Stomach (tissue), 9 donors: ENCODE results near the gene DXO. TPM values are rescaled to one million over a fixed set of nuclear protein-coding genes. Genes with fewer than 3 reads are reported as not detected.

Experiments
- DNase-seq, 2 donors: peaks; one replicate each; pipeline versions ENCODE4 v3.0.0 to v3.0.0-alpha.2; 2013 to 2019
- H3K27ac ChIP-seq, 5 donors: fragments of 200-600 bp in 4 of 5; sonication (generic) in 4 of 5; one replicate each; pipeline ENCODE4 v1.5.1; 2013 to 2019; ENCODE audit warnings: mild to moderate bottlenecking in 1 of 5, moderate library complexity in 1 of 5
- H3K27me3 ChIP-seq, 3 donors: fragments of 200-600 bp; sonication (generic); one replicate each; pipeline ENCODE4 v1.5.1; 2017 to 2019; ENCODE audit warnings: mixed run types in 1 of 3
- H3K36me3 ChIP-seq, 4 donors: fragments of 200-600 bp; sonication (generic); 1 replicate in 3 of 4; 2 replicates in 1 of 4; pipeline ENCODE4 v1.5.1; 2016 to 2019
- H3K4me1 ChIP-seq, 4 donors: fragments of 200-600 bp; sonication (generic); one replicate each; pipeline ENCODE4 v1.5.1; 2016 to 2019
- H3K4me3 ChIP-seq, 4 donors: fragments of 200-600 bp; sonication (generic) in 3 of 4; one replicate each; pipeline ENCODE4 v1.5.1; 2016 to 2019; ENCODE audit warnings: mild to moderate bottlenecking in 1 of 4
- H3K9me3 ChIP-seq, 4 donors: fragments of 200-600 bp; sonication (generic); one replicate each; pipeline ENCODE4 v1.5.1; 2016 to 2019
- EP300 ChIP-seq: sonication (generic); formaldehyde crosslinking; IDR thresholded peaks from one replicate; pipeline ENCODE4 v1.6.1; 2017; ENCODE audit warnings: antibody characterized with exemption
- POLR2A ChIP-seq, 4 donors: fragments of 450-650 bp; IDR thresholded peaks; one replicate each; pipeline ENCODE4 v1.6.1; 2016; ENCODE audit warnings: antibody characterized with exemption in 4 of 4, control low read depth in 2 of 4, mild to moderate bottlenecking in 1 of 4, moderate library complexity in 1 of 4
- POLR2AphosphoS5 ChIP-seq, 3 donors: sonication (generic); formaldehyde crosslinking; IDR thresholded peaks; one replicate each; pipeline ENCODE4 v1.6.1; 2016; ENCODE audit warnings: antibody characterized with exemption in 3 of 3
- WGBS, 5 donors: extraction: QIAGEN DNeasy Blood & Tissue Kit in 3 of 5; methylation state at CpG; one replicate each; pipeline versions ENCODE4 v1.1.5 to v1.1.7; 2013 to 2018; 5-methylcytosine and 5-hydroxymethylcytosine counted together
- intact Hi-C: fragments of 100-400 bp; cut with DNase I; formaldehyde crosslinking; loops from one replicate; pipeline ENCODE4 v1.15.1; 2023; ENCODE audit warnings: low total_unique reads
- polyA plus RNA-seq, 3 donors: library from polyadenylated mRNA; stranded (reverse); fragments of 200-250 nt; gene quantifications; one replicate each; pipeline ENCODE4 v1.2.3, GENCODE V29; 2013
- total RNA-seq, 5 donors: library from RNA; depleted of rRNA; stranded (reverse); fragments of >200 nt; gene quantifications; one replicate each; pipeline versions ENCODE4 v1.1.0 to v1.2.3, GENCODE V29; 2014 to 2016
- TF ChIP-seq, protein P1 (sequence below), 7 experiments: fragments of 450-650 bp in 4 of 7; fragments of 200-600 bp in 3 of 7; sonication (generic) in 3 of 7; IDR thresholded peaks; one replicate each; pipeline ENCODE4 v1.5.1; 2016 to 2019; ENCODE audit warnings: antibody characterized with exemption in 7 of 7, control low read depth in 2 of 7, mild to moderate bottlenecking in 1 of 7
- donor health status: healthy with polysubstance abuse.
- donor health status: Bipolar disorder and iron deficiency.
- donor health status: healthy.

The DXO gene
- total and polyA plus RNA-seq, 8 donors = 4.1 to 65.8 (median 19.0) TPM

DNA sequence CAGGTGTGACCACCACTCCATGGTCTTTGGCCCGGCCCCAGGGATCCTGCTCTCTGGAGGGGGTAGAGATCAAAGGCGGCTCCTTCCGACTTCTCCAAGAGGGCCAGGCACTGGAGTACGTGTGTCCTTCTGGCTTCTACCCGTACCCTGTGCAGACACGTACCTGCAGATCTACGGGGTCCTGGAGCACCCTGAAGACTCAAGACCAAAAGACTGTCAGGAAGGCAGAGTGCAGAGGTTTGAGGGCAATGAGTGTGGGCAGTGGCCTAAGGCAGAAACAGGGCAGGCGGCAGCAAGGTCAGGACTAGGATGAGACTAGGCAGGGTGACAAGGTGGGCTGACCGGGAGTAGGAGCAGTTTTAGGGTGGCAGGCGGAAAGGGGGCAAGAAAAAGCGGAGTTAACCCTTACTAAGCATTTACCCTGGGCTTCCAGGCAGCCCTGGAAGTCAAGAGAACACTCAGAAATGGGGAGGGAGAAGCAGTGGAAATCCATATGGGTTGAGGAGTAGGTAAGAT is 25.5 kb downstream of the DXO start:
- peaks cover 0 to 24% (median 12%) of the 10 kb centered on the region in 4 donors for H3K36me3 ChIP-seq
- no peaks in the 10 kb centered on the region for H3K27me3 ChIP-seq
- TF ChIP-seq, protein P1, sequence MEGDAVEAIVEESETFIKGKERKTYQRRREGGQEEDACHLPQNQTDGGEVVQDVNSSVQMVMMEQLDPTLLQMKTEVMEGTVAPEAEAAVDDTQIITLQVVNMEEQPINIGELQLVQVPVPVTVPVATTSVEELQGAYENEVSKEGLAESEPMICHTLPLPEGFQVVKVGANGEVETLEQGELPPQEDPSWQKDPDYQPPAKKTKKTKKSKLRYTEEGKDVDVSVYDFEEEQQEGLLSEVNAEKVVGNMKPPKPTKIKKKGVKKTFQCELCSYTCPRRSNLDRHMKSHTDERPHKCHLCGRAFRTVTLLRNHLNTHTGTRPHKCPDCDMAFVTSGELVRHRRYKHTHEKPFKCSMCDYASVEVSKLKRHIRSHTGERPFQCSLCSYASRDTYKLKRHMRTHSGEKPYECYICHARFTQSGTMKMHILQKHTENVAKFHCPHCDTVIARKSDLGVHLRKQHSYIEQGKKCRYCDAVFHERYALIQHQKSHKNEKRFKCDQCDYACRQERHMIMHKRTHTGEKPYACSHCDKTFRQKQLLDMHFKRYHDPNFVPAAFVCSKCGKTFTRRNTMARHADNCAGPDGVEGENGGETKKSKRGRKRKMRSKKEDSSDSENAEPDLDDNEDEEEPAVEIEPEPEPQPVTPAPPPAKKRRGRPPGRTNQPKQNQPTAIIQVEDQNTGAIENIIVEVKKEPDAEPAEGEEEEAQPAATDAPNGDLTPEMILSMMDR (IDR thresholded peaks at IDR 0.05) = no peak
- TF ChIP-seq POLR2AphosphoS5 (IDR thresholded peaks at IDR 0.05) = no peak
- TF ChIP-seq POLR2A (IDR thresholded peaks at IDR 0.05) = no peak
- no peak for TF ChIP-seq EP300
- no peaks in the 10 kb centered on the region for H3K9me3 ChIP-seq
- 52 to 67% (median 62%) methylated on average over 10 to 11 of the region's 11 CpGs for WGBS, 5 donors
- H3K4me1 ChIP-seq = peaks cover 8 to 37% (median 18%) of the 10 kb centered on the region in 4 donors
- H3K4me3 ChIP-seq = peak overlapping the region; percentile 22 to 48 (median 30)
- H3K27ac ChIP-seq = peak overlapping the region; percentile 71 to 93 (median 86)
- intact Hi-C loops = no loop called here
- no peak for DNase-seq

DNA sequence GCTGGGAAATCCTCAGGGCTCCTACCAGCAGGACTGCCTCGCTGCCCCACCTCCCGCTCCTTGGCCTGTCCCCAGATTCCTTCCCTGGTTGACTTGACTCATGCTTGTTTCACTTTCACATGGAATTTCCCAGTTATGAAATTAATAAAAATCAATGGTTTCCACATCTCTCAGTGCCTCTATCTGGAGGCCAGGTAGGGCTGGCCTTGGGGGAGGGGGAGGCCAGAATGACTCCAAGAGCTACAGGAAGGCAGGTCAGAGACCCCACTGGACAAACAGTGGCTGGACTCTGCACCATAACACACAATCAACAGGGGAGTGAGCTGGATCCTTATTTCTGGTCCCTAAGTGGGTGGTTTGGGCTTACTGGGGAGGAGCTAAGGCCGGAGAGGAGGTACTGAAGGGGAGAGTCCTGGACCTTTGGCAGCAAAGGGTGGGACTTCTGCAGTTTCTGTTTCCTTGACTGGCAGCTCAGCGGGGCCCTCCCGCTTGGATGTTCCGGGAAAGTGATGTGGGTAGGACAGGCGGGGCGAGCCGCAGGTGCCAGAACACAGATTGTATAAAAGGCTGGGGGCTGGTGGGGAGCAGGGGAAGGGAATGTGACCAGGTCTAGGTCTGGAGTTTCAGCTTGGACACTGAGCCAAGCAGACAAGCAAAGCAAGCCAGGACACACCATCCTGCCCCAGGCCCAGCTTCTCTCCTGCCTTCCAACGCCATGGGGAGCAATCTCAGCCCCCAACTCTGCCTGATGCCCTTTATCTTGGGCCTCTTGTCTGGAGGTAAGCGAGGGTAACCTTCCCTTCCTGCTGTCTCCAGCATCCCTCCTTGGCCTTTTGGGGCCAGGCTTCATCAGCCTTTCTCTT is 26.2 kb downstream of the DXO start, which contains the start of gene CFB:
Gene CFB, plus strand, starts transcription at position 589 of the 863 bp plus-strand sequence. Its CDS starts 127 bp downstream, at position 716.
- peak within 1 kb of the TSS; percentile 71 to 93 (median 86) for H3K27ac ChIP-seq
- no peaks in the 10 kb centered on the region for H3K9me3 ChIP-seq
- WGBS, 5 donors = 12 to 34% (median 22%) methylated on average over 10 to 11 of the region's 11 CpGs
- peak within 1 kb of the TSS; percentile 22 to 48 (median 30) for H3K4me3 ChIP-seq
- peak; percentile 89 for DNase-seq
- TF ChIP-seq EP300 (no peak), POLR2A (IDR thresholded peaks at IDR 0.05) (no peak), POLR2AphosphoS5 (IDR thresholded peaks at IDR 0.05) (peak in 2 of 3 donors; percentile 60 to 80)
- TF ChIP-seq, protein P1 (IDR thresholded peaks at IDR 0.05) = peak in 1 of 7 experiments; percentile 2
- peaks cover 8 to 37% (median 18%) of the 10 kb centered on the region in 4 donors for H3K4me1 ChIP-seq
- H3K36me3 ChIP-seq = peaks cover 0 to 17% (median 5%) of the 10 kb centered on the region in 4 donors
- intact Hi-C loops = no loop called here
- H3K27me3 ChIP-seq = no peaks in the 10 kb centered on the region

DNA sequence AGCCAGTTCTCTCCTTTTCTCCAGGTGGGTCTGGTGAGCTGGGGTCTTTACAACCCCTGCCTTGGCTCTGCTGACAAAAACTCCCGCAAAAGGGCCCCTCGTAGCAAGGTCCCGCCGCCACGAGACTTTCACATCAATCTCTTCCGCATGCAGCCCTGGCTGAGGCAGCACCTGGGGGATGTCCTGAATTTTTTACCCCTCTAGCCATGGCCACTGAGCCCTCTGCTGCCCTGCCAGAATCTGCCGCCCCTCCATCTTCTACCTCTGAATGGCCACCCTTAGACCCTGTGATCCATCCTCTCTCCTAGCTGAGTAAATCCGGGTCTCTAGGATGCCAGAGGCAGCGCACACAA is 26.8 kb downstream of the DXO start:
- Histone ChIP-seq H3K4me3 (peak overlapping the region; percentile 11 to 48 (median 30)), H3K36me3 (peaks cover 0 to 11% (median 2%) of the 10 kb centered on the region in 4 donors), H3K27ac (peak overlapping the region; percentile 71 to 93 (median 86)), H3K27me3 (no peaks in the 10 kb centered on the region), H3K4me1 (peaks cover 8 to 37% (median 18%) of the 10 kb centered on the region in 4 donors), H3K9me3 (no peaks in the 10 kb centered on the region)
- WGBS, 5 donors = 43 to 60% (median 50%) methylated on average over 7 to 9 of the region's 9 CpGs
- no peak for TF ChIP-seq EP300
- TF ChIP-seq, protein P1 (IDR thresholded peaks at IDR 0.05) = peak in 1 of 7 experiments; percentile 5
- intact Hi-C loops = no loop called here
- DNase-seq = no peak

DNA sequence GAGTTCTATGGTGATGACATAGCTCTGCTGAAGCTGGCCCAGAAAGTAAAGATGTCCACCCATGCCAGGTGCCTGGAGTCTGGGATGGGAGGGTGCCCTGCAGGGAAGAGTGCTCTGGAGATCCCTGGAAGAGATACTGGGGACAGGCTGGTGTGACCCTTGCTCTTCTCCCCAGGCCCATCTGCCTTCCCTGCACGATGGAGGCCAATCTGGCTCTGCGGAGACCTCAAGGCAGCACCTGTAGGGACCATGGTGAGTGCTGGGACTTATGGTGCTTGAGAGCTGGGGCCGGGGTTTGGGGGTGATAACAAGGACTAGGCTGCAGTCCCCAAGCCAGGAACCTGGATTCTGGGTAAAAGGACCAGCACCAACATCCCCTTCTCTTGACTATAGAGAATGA is 28.2 kb downstream of the DXO start:
- no peaks in the 10 kb centered on the region for H3K9me3 ChIP-seq
- no peak overlapping the region for H3K4me3 ChIP-seq
- 81 to 94% (median 89%) methylated on average over 3 of the region's 3 CpGs for WGBS, 5 donors
- DNase-seq = no peak
- H3K27ac ChIP-seq = no peak overlapping the region
- no peaks in the 10 kb centered on the region for H3K27me3 ChIP-seq
- peaks cover 8 to 37% (median 18%) of the 10 kb centered on the region in 4 donors for H3K4me1 ChIP-seq
- H3K36me3 ChIP-seq = no peaks in the 10 kb centered on the region
- TF ChIP-seq, protein P1 (IDR thresholded peaks at IDR 0.05) = no peak
- TF ChIP-seq EP300 = no peak
- no peak for TF ChIP-seq POLR2A (IDR thresholded peaks at IDR 0.05)
- no peak for TF ChIP-seq POLR2AphosphoS5 (IDR thresholded peaks at IDR 0.05)
- intact Hi-C loops = no loop called here
